Measurements from ENCODE around the gene SMAD4. TPM values are rescaled to one million over a fixed set of nuclear protein-coding genes. Genes with fewer than 3 reads are reported as not detected.

Gene SMAD4
- polyA plus RNA-seq, 2 of the 4 experiments (the other 2 are of a cell fraction), result 52.1 to 107 TPM

- TF ChIP-seq REST (IDR thresholded peaks at IDR 0.05) (no peak), HOXA7 (CRISPR knock-in tag; IDR thresholded peaks at IDR 0.05) (no peak)
These were observed 43.5 kb upstream of the SMAD4 start (continued) for GRCh38 chr18:50986360-50987087.

- H3K27ac ChIP-seq, result no peak overlapping the region
- WGBS (ENCODE audit: missing lambda C conversion rate), result 48% methylated on average over 2 of the region's 2 CpGs
- no peaks in the 10 kb centered on the region for H3K9me3 ChIP-seq
- TF ChIP-seq EHF (CRISPR knock-in tag; IDR thresholded peaks at IDR 0.05) (no peak), HMGXB4 (CRISPR knock-in tag; IDR thresholded peaks at IDR 0.05; ENCODE audit: borderline replicate concordance) (no peak), TFCP2L1 (CRISPR knock-in tag; IDR thresholded peaks at IDR 0.05) (no peak), CHD2 (IDR thresholded peaks at IDR 0.05; ENCODE audit: low read length, partially characterized antibody) (no peak), CEBPB (IDR thresholded peaks at IDR 0.05) (no peak), CHD4 (IDR thresholded peaks at IDR 0.05; ENCODE audit: borderline replicate concordance) (no peak), RFX5 (IDR thresholded peaks at IDR 0.05) (no peak), HOXA7 (CRISPR knock-in tag; IDR thresholded peaks at IDR 0.05) (no peak), EP300 (IDR thresholded peaks at IDR 0.05) (no peak), MAX (IDR thresholded peaks at IDR 0.05) (no peak), POLR2AphosphoS2 (conservative IDR thresholded peaks at IDR 0.05; ENCODE audit: low read length) (no peak), ATOH8 (CRISPR knock-in tag; IDR thresholded peaks at IDR 0.05; ENCODE audit: low read depth) (no peak), FOSB (CRISPR knock-in tag; IDR thresholded peaks at IDR 0.05) (no peak), ZSCAN20 (CRISPR knock-in tag; IDR thresholded peaks at IDR 0.05) (no peak), BHLHE40 (IDR thresholded peaks at IDR 0.05; ENCODE audit: low read depth, low read length) (no peak)
- H3K4me1 ChIP-seq, result peaks cover 6% of the 10 kb centered on the region; the same call in 1 of the 3 replicates
- DNase-seq (ENCODE audit: low read depth in 1 of 2, low spot score in 1 of 2) (no peak), ATAC-seq (no peak), FAIRE-seq (no peak)
- ChIA-PET CTCF (interaction anchor here (0.6 to 1.3 kb wide), 2 partner anchors 32 to 64 kb away, joined by 3 read pairs; no protein-coding TSS in a partner anchor), POLR2A (no interaction called here)
- H3K4me3 ChIP-seq, result no peak overlapping the region
- no peak overlapping the region for H3K4me2 ChIP-seq
These were observed 42.8 kb upstream of the SMAD4 start for GRCh38 chr18:50987261-50987660.

GRCh38 chr18:50989711-50990110, 40.3 kb upstream of the SMAD4 start:
- no peak overlapping the region for H3K27ac ChIP-seq
- H3K9me3 ChIP-seq, result no peaks in the 10 kb centered on the region
- TF ChIP-seq BHLHE40 (IDR thresholded peaks at IDR 0.05; ENCODE audit: low read depth, low read length), result no peak
- no peak for TF ChIP-seq NR3C1 (IDR thresholded peaks at IDR 0.05)
- no peak for TF ChIP-seq EHF (CRISPR knock-in tag; IDR thresholded peaks at IDR 0.05)
- no peak for TF ChIP-seq PHF8 (IDR thresholded peaks at IDR 0.05; ENCODE audit: borderline replicate concordance, low read depth)
- no peak for TF ChIP-seq MAX (IDR thresholded peaks at IDR 0.05)
- TF ChIP-seq EHMT2 (IDR thresholded peaks at IDR 0.05; ENCODE audit: low read depth), result no peak
- TF ChIP-seq SREBF2 (IDR thresholded peaks at IDR 0.05), result no peak
- no peak for TF ChIP-seq JUNB (IDR thresholded peaks at IDR 0.05)
- 59% methylated on average over 3 of the region's 3 CpGs for WGBS (ENCODE audit: missing lambda C conversion rate)
- no peak overlapping the region for H3K4me3 ChIP-seq
- DNase-seq (ENCODE audit: low read depth in 1 of 2, low spot score in 1 of 2) (no peak), FAIRE-seq (no peak), ATAC-seq (no peak)
- CTCF ChIA-PET, result no interaction called here
- H3K4me2 ChIP-seq, result no peak overlapping the region
- POLR2A ChIA-PET, result no interaction called here
- peaks cover 6% of the 10 kb centered on the region; the same call in 1 of the 3 replicates for H3K4me1 ChIP-seq
